ENCODE measurements around the gene WWOX. TPM values are rescaled to one million over a fixed set of nuclear protein-coding genes. Genes with fewer than 3 reads are reported as not detected.

WWOX gene
- total RNA-seq, 1 experiment from 2014 or later = 79.9 TPM

DNA sequence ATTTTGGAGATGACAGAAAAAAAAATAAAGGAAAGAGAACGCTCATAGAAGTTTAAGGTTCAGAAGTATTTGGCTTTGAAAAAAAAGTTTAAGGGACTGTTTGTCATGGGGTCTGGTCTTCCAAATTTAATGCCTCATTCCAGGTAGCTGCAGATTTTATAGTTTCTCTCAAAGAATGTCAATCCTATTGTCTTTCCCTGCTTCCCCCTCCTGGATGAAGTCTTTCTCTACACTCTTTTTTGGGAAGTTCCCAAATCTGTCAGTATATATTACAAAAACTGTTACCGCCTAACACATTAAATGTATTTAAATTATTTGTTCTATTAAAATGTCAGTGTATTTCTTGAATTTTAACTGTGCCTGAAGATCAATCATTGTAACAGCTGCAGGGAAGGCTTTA is 1043.6 kb downstream of the WWOX start:
- H3K9me3 ChIP-seq (ENCODE audit: low read depth, low read length, poor library complexity, severe bottlenecking) = peaks cover 3% of the 10 kb centered on the region
- no peak for TF ChIP-seq EZH2 (IDR thresholded peaks at IDR 0.05; ENCODE audit: borderline replicate concordance, low read depth, low read length, poor library complexity, severe bottlenecking)
- TF ChIP-seq, protein P1, sequence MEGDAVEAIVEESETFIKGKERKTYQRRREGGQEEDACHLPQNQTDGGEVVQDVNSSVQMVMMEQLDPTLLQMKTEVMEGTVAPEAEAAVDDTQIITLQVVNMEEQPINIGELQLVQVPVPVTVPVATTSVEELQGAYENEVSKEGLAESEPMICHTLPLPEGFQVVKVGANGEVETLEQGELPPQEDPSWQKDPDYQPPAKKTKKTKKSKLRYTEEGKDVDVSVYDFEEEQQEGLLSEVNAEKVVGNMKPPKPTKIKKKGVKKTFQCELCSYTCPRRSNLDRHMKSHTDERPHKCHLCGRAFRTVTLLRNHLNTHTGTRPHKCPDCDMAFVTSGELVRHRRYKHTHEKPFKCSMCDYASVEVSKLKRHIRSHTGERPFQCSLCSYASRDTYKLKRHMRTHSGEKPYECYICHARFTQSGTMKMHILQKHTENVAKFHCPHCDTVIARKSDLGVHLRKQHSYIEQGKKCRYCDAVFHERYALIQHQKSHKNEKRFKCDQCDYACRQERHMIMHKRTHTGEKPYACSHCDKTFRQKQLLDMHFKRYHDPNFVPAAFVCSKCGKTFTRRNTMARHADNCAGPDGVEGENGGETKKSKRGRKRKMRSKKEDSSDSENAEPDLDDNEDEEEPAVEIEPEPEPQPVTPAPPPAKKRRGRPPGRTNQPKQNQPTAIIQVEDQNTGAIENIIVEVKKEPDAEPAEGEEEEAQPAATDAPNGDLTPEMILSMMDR (conservative IDR thresholded peaks at IDR 0.05; ENCODE audit: low read depth, low read length) = no peak
- CTCF ChIA-PET = no interaction called here
- no peak overlapping the region for H3K4me3 ChIP-seq (ENCODE audit: low read depth, low read length, poor library complexity, severe bottlenecking)
- no peaks in the 10 kb centered on the region for H3K36me3 ChIP-seq (ENCODE audit: insufficient read depth, low read length, poor library complexity, severe bottlenecking)
- H3K27me3 ChIP-seq (replicated peaks; ENCODE audit: insufficient read depth, low read depth, low read length, poor library complexity) = no peaks in the 10 kb centered on the region
- no peak overlapping the region for H3K27ac ChIP-seq (ENCODE audit: low read depth, low read length, poor library complexity, severe bottlenecking)
- intact Hi-C loops (cut with micrococcal nuclease; ENCODE audit: unreplicated experiment) = no loop called here
- no peaks in the 10 kb centered on the region for H3K4me1 ChIP-seq (ENCODE audit: insufficient read depth, low read length, poor library complexity, severe bottlenecking)
- no TSS peak for BruUV-seq (replicated peaks)
- POLR2A ChIA-PET (ENCODE audit: low non-redundant PET) = no interaction called here
- DNase-seq (ENCODE audit: low spot score) = no peak

- H3K9me3 ChIP-seq (ENCODE audit: low read depth, low read length, poor library complexity, severe bottlenecking) = no peaks in the 10 kb centered on the region
- H3K27me3 ChIP-seq (replicated peaks; ENCODE audit: insufficient read depth, low read depth, low read length, poor library complexity) = no peaks in the 10 kb centered on the region
- intact Hi-C loops (cut with micrococcal nuclease; ENCODE audit: unreplicated experiment) = no loop called here
- CTCF ChIA-PET = no interaction called here
- POLR2A ChIA-PET (ENCODE audit: low non-redundant PET) = no interaction called here
- TF ChIP-seq, protein P1 (conservative IDR thresholded peaks at IDR 0.05; ENCODE audit: low read depth, low read length) = no peak
- TF ChIP-seq EZH2 (IDR thresholded peaks at IDR 0.05; ENCODE audit: borderline replicate concordance, low read depth, low read length, poor library complexity, severe bottlenecking) = no peak
- DNase-seq (ENCODE audit: low spot score) = no peak
- no peak overlapping the region for H3K27ac ChIP-seq (ENCODE audit: low read depth, low read length, poor library complexity, severe bottlenecking)
- no peak overlapping the region for H3K4me3 ChIP-seq (ENCODE audit: low read depth, low read length, poor library complexity, severe bottlenecking)
- no TSS peak for BruUV-seq (replicated peaks)
- no peaks in the 10 kb centered on the region for H3K36me3 ChIP-seq (ENCODE audit: insufficient read depth, low read length, poor library complexity, severe bottlenecking)
- H3K4me1 ChIP-seq (ENCODE audit: insufficient read depth, low read length, poor library complexity, severe bottlenecking) = no peaks in the 10 kb centered on the region
Observed at GRCh38 chr16:79150151-79150550, 1050.7 kb downstream of the WWOX start.

DNA sequence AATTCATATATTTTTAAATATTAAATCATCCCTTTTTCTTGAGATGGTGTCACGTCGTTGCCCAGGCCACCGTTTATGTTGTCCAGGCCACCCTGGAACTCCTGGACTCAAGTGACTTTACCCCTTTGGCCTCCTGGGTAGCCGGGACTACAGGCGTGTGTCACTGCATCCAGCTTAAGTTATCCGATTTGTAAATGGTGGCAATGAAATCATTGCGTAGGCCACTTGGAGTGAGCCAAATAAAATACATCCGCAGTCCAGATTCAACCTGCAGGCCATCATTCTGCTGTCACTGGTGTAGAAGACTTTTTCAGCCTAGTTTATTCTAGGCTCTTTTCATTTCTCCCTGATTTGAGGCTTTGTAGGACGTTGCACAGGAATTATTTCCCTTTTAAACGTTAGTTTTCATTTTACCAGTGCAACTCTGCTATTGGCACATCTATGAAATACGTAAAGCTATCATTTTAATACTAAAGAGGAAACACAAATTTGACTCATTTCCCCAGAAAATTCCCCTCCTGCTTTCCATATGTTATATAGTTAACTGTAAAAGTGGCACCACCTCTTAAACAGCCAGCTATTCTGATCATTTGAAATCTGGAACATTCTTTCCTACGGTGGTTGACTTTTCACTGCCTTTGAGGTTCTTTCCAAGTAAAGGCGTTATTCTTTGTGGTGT is 1051.3 kb downstream of the WWOX start:
- ChIA-PET CTCF (no interaction called here), POLR2A (ENCODE audit: low non-redundant PET) (no interaction called here)
- intact Hi-C loops (cut with micrococcal nuclease; ENCODE audit: unreplicated experiment) = no loop called here
- no peaks in the 10 kb centered on the region for H3K36me3 ChIP-seq (ENCODE audit: insufficient read depth, low read length, poor library complexity, severe bottlenecking)
- DNase-seq (ENCODE audit: low spot score) = no peak
- no peaks in the 10 kb centered on the region for H3K27me3 ChIP-seq (replicated peaks; ENCODE audit: insufficient read depth, low read depth, low read length, poor library complexity)
- no peaks in the 10 kb centered on the region for H3K9me3 ChIP-seq (ENCODE audit: low read depth, low read length, poor library complexity, severe bottlenecking)
- BruUV-seq (replicated peaks) = no TSS peak
- H3K27ac ChIP-seq (ENCODE audit: low read depth, low read length, poor library complexity, severe bottlenecking) = no peak overlapping the region
- H3K4me3 ChIP-seq (ENCODE audit: low read depth, low read length, poor library complexity, severe bottlenecking) = no peak overlapping the region
- no peaks in the 10 kb centered on the region for H3K4me1 ChIP-seq (ENCODE audit: insufficient read depth, low read length, poor library complexity, severe bottlenecking)
- TF ChIP-seq, protein P1 (conservative IDR thresholded peaks at IDR 0.05; ENCODE audit: low read depth, low read length) = no peak
- no peak for TF ChIP-seq EZH2 (IDR thresholded peaks at IDR 0.05; ENCODE audit: borderline replicate concordance, low read depth, low read length, poor library complexity, severe bottlenecking)

All from A673 (cell line).